ENCODE results near the gene PLXNA3. TPM values are rescaled to one million over a fixed set of nuclear protein-coding genes. Genes with fewer than 3 reads are reported as not detected.

The PLXNA3 gene
- total RNA-seq, 4 donors from 2014 or later: 12.0 to 52.0 (median 29.6) TPM

- Histone ChIP-seq H3K9me3 (no peaks in the 10 kb centered on the region), H3K27ac (no peak overlapping the region), H3K4me3 (no peak overlapping the region), H3K36me3 (peaks cover 65% of the 10 kb centered on the region), H3K27me3 (no peaks in the 10 kb centered on the region), H3K4me1 (peaks cover 20% of the 10 kb centered on the region)
- 86% methylated on average over 13 of the region's 36 CpGs for WGBS
- no peak for DNase-seq (ENCODE audit: low spot score in 2 of 2)
- no peak for TF ChIP-seq EP300 (IDR thresholded peaks at IDR 0.05)
- TF ChIP-seq POLR2A (IDR thresholded peaks at IDR 0.05): no peak
Observed at GRCh38 chrX:154463611-154464220, 5.6 kb downstream of the PLXNA3 start.

- Histone ChIP-seq H3K4me1 (peaks cover 11% of the 10 kb centered on the region), H3K27me3 (no peaks in the 10 kb centered on the region), H3K4me3 (no peak overlapping the region), H3K9me3 (no peaks in the 10 kb centered on the region), H3K27ac (no peak overlapping the region), H3K36me3 (peaks cover 77% of the 10 kb centered on the region)
- no peak for DNase-seq (ENCODE audit: low spot score in 2 of 2)
- TF ChIP-seq POLR2A (IDR thresholded peaks at IDR 0.05) (no peak), POLR2AphosphoS5 (IDR thresholded peaks at IDR 0.05) (no peak), CTCF (IDR thresholded peaks at IDR 0.05) (no peak), EP300 (IDR thresholded peaks at IDR 0.05) (no peak)
- 84% methylated on average over 12 of the region's 28 CpGs for WGBS
Observed at GRCh38 chrX:154464806-154465365, 6.8 kb downstream of the PLXNA3 start.

- no peaks in the 10 kb centered on the region for H3K9me3 ChIP-seq
- WGBS: 100% methylated on average over 4 of the region's 14 CpGs
- no peaks in the 10 kb centered on the region for H3K27me3 ChIP-seq
- TF ChIP-seq EP300 (IDR thresholded peaks at IDR 0.05) (no peak), POLR2A (IDR thresholded peaks at IDR 0.05) (no peak), POLR2AphosphoS5 (IDR thresholded peaks at IDR 0.05) (no peak), CTCF (IDR thresholded peaks at IDR 0.05) (no peak)
- DNase-seq (ENCODE audit: low spot score in 2 of 2): no peak
- H3K27ac ChIP-seq: no peak overlapping the region
- peaks cover 3% of the 10 kb centered on the region for H3K4me1 ChIP-seq
- peaks cover 84% of the 10 kb centered on the region for H3K36me3 ChIP-seq
- H3K4me3 ChIP-seq: no peak overlapping the region
Observed at GRCh38 chrX:154465601-154466000, 7.5 kb downstream of the PLXNA3 start.

GRCh38 chrX:154466036-154466435, 8.0 kb downstream of the PLXNA3 start:
- no peak overlapping the region for H3K27ac ChIP-seq
- no peaks in the 10 kb centered on the region for H3K27me3 ChIP-seq
- H3K4me1 ChIP-seq: no peaks in the 10 kb centered on the region
- TF ChIP-seq POLR2AphosphoS5 (IDR thresholded peaks at IDR 0.05) (no peak), CTCF (IDR thresholded peaks at IDR 0.05) (no peak), POLR2A (IDR thresholded peaks at IDR 0.05) (no peak), EP300 (IDR thresholded peaks at IDR 0.05) (no peak)
- DNase-seq (ENCODE audit: low spot score in 2 of 2): no peak
- H3K36me3 ChIP-seq: peaks cover 87% of the 10 kb centered on the region
- no CpG with 5 or more reads among the region's 32 CpGs for WGBS
- no peak overlapping the region for H3K4me3 ChIP-seq
- no peaks in the 10 kb centered on the region for H3K9me3 ChIP-seq

- Histone ChIP-seq H3K27me3 (no peaks in the 10 kb centered on the region), H3K4me3 (no peak overlapping the region), H3K4me1 (no peaks in the 10 kb centered on the region), H3K9me3 (no peaks in the 10 kb centered on the region), H3K27ac (no peak overlapping the region), H3K36me3 (peaks cover 91% of the 10 kb centered on the region)
- no peak for TF ChIP-seq POLR2A (IDR thresholded peaks at IDR 0.05)
- TF ChIP-seq CTCF (IDR thresholded peaks at IDR 0.05): no peak
- TF ChIP-seq POLR2AphosphoS5 (IDR thresholded peaks at IDR 0.05): no peak
- TF ChIP-seq EP300 (IDR thresholded peaks at IDR 0.05): no peak
- WGBS: 97% methylated on average over 5 of the region's 15 CpGs
- no peak for DNase-seq (ENCODE audit: low spot score in 2 of 2)
Observed at GRCh38 chrX:154466907-154467306, 8.8 kb downstream of the PLXNA3 start.

All from suprapubic skin (tissue), 4 donors.